K562 (cell line): ENCODE data around the gene TIMM17A. TPM values are rescaled to one million over a fixed set of nuclear protein-coding genes. Genes with fewer than 3 reads are reported as not detected.

Experiments
- ARHGAP35 ChIP-seq: fragments of 450-650 bp; IDR thresholded peaks from 2 replicates; pipeline ENCODE4 v1.6.1; 2018; ENCODE audit not compliant: partially characterized antibody
- CHD4 ChIP-seq: fragments of 200-600 bp; sonication (generic); IDR thresholded peaks from 3 replicates; pipeline ENCODE4 v1.6.1; 2012; ENCODE audit warnings: low read depth, mild to moderate bottlenecking, mixed read lengths, low read length, inconsistent platforms; ENCODE audit not compliant: insufficient read depth, insufficient replicate concordance, poor library complexity, severe bottlenecking
- FOSL1 ChIP-seq: fragments of 200-800 bp; sonication (Bioruptor generic); conservative IDR thresholded peaks from 2 replicates; pipeline ENCODE4 v1.6.1; 2016; ENCODE audit warnings: missing genetic modification characterization, missing compliant biosample characterization
- MIER1 ChIP-seq: fragments of 450-650 bp; IDR thresholded peaks from 2 replicates; pipeline ENCODE4 v1.6.1; 2016; ENCODE audit warnings: antibody characterized with exemption, mild to moderate bottlenecking, low read depth
- PHF21A ChIP-seq: fragments of 450-650 bp; IDR thresholded peaks from 2 replicates; pipeline ENCODE4 v1.6.1; 2017; ENCODE audit warnings: low read depth, borderline replicate concordance
- SRSF3 ChIP-seq: fragments of 200-400 bp; formaldehyde crosslinking; IDR thresholded peaks from 2 replicates; pipeline ENCODE4 v1.6.1; 2016; ENCODE audit warnings: mild to moderate bottlenecking, low read length, moderate library complexity; ENCODE audit not compliant: insufficient read depth
- SRSF9 ChIP-seq: fragments of 200-400 bp; formaldehyde crosslinking; IDR thresholded peaks from 2 replicates; pipeline ENCODE4 v1.6.1; 2017; ENCODE audit warnings: low read depth, low read length, borderline replicate concordance
- TAF15 ChIP-seq: fragments of 200-400 bp; formaldehyde crosslinking; IDR thresholded peaks from 2 replicates; pipeline ENCODE4 v1.6.1; 2017; ENCODE audit warnings: mild to moderate bottlenecking, low read depth, low read length, moderate library complexity
- THRAP3 ChIP-seq: fragments of 450-650 bp; IDR thresholded peaks from 2 replicates; pipeline ENCODE4 v1.6.1; 2016; ENCODE audit warnings: mild to moderate bottlenecking, inconsistent platforms, borderline replicate concordance
- ZC3H4 ChIP-seq: sonication (generic); formaldehyde crosslinking; IDR thresholded peaks from 2 replicates; pipeline ENCODE4 v1.9.0; 2021; ENCODE audit warnings: missing genetic modification reagents, borderline replicate concordance
- ZNF551 ChIP-seq: fragments of 250-450 bp; sonication (Bioruptor Pico); IDR thresholded peaks from 2 replicates; pipeline ENCODE4 v1.5.0; 2021; ENCODE audit warnings: mild to moderate bottlenecking, moderate library complexity
- polyA plus RNA-seq, 8 experiments: library from polyadenylated mRNA; depleted of rRNA in 4 of 8; stranded (reverse) in 5 of 8; unstranded in 3 of 8; fragments of >200 nt; fragmentation: Nextera tagmentation in 2 of 8; fragmentation: Illumina TruSeq in 1 of 8; extraction: Ambion mirVana in 2 of 8; extraction: Trizol in 1 of 8; gene quantifications; 2 replicates each; pipeline versions ENCODE4 v1.2.1 to v1.2.3, GENCODE V29; 2011 to 2014; ENCODE audit warnings: inconsistent platforms in 1 of 8, missing spikeins in 1 of 8
- total RNA-seq, 7 experiments: library from RNA; depleted of rRNA in 6 of 7; stranded (reverse); fragments of >200 nt in 6 of 7; fragmentation: Illumina TruSeq in 2 of 7; extraction: Trizol in 2 of 7; gene quantifications; 2 replicates each; pipeline versions ENCODE4 v1.2.1 to v1.2.3, GENCODE V29; 2011 to 2021; ENCODE audit warnings: low replicate concordance in 1 of 7
- TF ChIP-seq, protein P1 (sequence below): fragments of 250-450 bp; sonication (Bioruptor Pico); IDR thresholded peaks from 2 replicates; pipeline ENCODE4 v1.8.0; 2022; ENCODE audit warnings: inconsistent platforms, mild to moderate bottlenecking, moderate library complexity, borderline replicate concordance
- TF ChIP-seq, protein P2 (sequence below): fragments of 200-600 bp; sonication (generic); IDR thresholded peaks from one replicate; pipeline ENCODE4 v1.6.1; 2012; ENCODE audit warnings: mild to moderate bottlenecking, low read depth, low read length, inconsistent platforms
- TF ChIP-seq, protein P3 (sequence below): fragments of 200-800 bp; sonication (Bioruptor generic); IDR thresholded peaks from 2 replicates; pipeline ENCODE4 v1.6.1; 2017; ENCODE audit warnings: missing genetic modification characterization, missing compliant biosample characterization

The TIMM17A gene
- total and polyA plus RNA-seq, 9 of the 15 experiments (the other 6 are each of a cell fraction or from before 2014, with no cell fraction given), result 116 to 744 (median 180) TPM

DNA sequence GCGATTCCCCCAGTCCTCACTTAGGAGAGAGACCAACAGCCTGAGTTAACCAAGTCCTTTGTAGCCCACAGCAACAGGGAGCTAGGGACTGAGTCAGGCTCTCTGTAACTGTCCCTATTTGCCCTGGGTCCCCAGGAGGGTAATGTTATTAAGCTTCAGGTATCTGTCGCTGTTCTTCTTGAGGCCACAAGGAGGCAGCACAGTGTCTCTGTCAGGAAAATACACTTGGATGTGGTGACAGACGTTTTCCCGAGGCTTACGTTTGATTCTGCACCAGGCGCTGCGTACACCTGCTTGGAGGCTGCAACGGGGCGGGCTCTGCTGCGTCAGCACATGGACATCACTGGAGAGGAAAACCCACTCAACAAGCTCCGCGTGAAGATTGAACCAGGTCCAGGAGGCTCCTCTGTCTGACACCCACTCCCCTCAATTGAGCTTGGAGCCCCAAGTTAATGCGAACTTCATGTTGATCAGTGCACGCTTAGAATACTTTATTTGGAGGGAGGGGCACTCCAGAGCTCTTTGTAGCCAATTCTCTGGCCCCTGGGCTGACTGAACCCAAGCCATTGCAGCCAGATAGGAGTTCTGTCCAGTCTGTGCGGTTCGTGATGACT lies 44.4 kb downstream of the TIMM17A start (continued):
- no peak for TF ChIP-seq SRSF3
- TF ChIP-seq, protein P1, sequence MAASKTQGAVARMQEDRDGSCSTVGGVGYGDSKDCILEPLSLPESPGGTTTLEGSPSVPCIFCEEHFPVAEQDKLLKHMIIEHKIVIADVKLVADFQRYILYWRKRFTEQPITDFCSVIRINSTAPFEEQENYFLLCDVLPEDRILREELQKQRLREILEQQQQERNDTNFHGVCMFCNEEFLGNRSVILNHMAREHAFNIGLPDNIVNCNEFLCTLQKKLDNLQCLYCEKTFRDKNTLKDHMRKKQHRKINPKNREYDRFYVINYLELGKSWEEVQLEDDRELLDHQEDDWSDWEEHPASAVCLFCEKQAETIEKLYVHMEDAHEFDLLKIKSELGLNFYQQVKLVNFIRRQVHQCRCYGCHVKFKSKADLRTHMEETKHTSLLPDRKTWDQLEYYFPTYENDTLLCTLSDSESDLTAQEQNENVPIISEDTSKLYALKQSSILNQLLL (CRISPR knock-in tag), result no peak
- no peak for TF ChIP-seq TAF15
- TF ChIP-seq, protein P2, sequence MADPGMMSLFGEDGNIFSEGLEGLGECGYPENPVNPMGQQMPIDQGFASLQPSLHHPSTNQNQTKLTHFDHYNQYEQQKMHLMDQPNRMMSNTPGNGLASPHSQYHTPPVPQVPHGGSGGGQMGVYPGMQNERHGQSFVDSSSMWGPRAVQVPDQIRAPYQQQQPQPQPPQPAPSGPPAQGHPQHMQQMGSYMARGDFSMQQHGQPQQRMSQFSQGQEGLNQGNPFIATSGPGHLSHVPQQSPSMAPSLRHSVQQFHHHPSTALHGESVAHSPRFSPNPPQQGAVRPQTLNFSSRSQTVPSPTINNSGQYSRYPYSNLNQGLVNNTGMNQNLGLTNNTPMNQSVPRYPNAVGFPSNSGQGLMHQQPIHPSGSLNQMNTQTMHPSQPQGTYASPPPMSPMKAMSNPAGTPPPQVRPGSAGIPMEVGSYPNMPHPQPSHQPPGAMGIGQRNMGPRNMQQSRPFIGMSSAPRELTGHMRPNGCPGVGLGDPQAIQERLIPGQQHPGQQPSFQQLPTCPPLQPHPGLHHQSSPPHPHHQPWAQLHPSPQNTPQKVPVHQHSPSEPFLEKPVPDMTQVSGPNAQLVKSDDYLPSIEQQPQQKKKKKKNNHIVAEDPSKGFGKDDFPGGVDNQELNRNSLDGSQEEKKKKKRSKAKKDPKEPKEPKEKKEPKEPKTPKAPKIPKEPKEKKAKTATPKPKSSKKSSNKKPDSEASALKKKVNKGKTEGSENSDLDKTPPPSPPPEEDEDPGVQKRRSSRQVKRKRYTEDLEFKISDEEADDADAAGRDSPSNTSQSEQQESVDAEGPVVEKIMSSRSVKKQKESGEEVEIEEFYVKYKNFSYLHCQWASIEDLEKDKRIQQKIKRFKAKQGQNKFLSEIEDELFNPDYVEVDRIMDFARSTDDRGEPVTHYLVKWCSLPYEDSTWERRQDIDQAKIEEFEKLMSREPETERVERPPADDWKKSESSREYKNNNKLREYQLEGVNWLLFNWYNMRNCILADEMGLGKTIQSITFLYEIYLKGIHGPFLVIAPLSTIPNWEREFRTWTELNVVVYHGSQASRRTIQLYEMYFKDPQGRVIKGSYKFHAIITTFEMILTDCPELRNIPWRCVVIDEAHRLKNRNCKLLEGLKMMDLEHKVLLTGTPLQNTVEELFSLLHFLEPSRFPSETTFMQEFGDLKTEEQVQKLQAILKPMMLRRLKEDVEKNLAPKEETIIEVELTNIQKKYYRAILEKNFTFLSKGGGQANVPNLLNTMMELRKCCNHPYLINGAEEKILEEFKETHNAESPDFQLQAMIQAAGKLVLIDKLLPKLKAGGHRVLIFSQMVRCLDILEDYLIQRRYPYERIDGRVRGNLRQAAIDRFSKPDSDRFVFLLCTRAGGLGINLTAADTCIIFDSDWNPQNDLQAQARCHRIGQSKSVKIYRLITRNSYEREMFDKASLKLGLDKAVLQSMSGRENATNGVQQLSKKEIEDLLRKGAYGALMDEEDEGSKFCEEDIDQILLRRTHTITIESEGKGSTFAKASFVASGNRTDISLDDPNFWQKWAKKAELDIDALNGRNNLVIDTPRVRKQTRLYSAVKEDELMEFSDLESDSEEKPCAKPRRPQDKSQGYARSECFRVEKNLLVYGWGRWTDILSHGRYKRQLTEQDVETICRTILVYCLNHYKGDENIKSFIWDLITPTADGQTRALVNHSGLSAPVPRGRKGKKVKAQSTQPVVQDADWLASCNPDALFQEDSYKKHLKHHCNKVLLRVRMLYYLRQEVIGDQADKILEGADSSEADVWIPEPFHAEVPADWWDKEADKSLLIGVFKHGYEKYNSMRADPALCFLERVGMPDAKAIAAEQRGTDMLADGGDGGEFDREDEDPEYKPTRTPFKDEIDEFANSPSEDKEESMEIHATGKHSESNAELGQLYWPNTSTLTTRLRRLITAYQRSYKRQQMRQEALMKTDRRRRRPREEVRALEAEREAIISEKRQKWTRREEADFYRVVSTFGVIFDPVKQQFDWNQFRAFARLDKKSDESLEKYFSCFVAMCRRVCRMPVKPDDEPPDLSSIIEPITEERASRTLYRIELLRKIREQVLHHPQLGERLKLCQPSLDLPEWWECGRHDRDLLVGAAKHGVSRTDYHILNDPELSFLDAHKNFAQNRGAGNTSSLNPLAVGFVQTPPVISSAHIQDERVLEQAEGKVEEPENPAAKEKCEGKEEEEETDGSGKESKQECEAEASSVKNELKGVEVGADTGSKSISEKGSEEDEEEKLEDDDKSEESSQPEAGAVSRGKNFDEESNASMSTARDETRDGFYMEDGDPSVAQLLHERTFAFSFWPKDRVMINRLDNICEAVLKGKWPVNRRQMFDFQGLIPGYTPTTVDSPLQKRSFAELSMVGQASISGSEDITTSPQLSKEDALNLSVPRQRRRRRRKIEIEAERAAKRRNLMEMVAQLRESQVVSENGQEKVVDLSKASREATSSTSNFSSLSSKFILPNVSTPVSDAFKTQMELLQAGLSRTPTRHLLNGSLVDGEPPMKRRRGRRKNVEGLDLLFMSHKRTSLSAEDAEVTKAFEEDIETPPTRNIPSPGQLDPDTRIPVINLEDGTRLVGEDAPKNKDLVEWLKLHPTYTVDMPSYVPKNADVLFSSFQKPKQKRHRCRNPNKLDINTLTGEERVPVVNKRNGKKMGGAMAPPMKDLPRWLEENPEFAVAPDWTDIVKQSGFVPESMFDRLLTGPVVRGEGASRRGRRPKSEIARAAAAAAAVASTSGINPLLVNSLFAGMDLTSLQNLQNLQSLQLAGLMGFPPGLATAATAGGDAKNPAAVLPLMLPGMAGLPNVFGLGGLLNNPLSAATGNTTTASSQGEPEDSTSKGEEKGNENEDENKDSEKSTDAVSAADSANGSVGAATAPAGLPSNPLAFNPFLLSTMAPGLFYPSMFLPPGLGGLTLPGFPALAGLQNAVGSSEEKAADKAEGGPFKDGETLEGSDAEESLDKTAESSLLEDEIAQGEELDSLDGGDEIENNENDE, result no peak
- TF ChIP-seq, protein P3, sequence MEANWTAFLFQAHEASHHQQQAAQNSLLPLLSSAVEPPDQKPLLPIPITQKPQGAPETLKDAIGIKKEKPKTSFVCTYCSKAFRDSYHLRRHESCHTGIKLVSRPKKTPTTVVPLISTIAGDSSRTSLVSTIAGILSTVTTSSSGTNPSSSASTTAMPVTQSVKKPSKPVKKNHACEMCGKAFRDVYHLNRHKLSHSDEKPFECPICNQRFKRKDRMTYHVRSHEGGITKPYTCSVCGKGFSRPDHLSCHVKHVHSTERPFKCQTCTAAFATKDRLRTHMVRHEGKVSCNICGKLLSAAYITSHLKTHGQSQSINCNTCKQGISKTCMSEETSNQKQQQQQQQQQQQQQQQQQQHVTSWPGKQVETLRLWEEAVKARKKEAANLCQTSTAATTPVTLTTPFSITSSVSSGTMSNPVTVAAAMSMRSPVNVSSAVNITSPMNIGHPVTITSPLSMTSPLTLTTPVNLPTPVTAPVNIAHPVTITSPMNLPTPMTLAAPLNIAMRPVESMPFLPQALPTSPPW (CRISPR knock-in tag), result no peak
- TF ChIP-seq ZNF551 (CRISPR knock-in tag), result no peak
- no peak for TF ChIP-seq CHD4
- TF ChIP-seq ARHGAP35, result no peak
- TF ChIP-seq PHF21A, result no peak
- no peak for TF ChIP-seq THRAP3
- TF ChIP-seq ZC3H4 (CRISPR knock-in tag), result no peak
- TF ChIP-seq MIER1, result no peak
- no peak for TF ChIP-seq SRSF9
- TF ChIP-seq FOSL1 (tag), result no peak
